ENCODE data around the gene NYNRIN. TPM values are rescaled to one million over a fixed set of nuclear protein-coding genes. Genes with fewer than 3 reads are reported as not detected.

Gene NYNRIN
- total RNA-seq, 1 experiment from 2014 or later = 18.7 TPM

DNA sequence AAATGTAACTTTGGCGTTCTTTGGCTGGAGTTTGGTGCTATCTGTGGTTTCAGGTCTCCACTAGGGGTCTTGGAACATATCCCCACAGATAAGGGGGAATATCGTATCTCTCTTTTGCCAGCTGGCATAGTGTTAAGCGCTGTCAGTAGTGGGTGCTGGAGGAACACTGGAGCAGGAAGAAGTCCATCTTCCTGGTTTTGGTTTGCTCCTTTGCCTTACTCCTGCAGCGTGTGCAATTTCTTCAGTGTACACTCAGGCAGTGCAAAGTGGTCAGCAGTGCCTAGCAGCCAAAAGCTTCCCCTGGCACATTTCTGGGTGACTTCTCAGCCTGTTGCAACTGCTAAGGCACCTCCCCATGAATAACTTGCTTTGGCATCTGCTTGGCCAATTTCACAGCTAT, 47.3 kb upstream of the NYNRIN start:
- H2BK15ac ChIP-seq (ENCODE audit: low read depth, low read length) = no peak overlapping the region
- DNase-seq = no peak
- no peak overlapping the region for H2BK12ac ChIP-seq (ENCODE audit: insufficient read length, low read depth, low read length)
- H3K18ac ChIP-seq (ENCODE audit: insufficient read length, low read depth, low read length) = no peak overlapping the region
- no peak overlapping the region for H4K91ac ChIP-seq (ENCODE audit: insufficient read length, low read depth, low read length)
- no CpG with 5 or more reads among the region's 4 CpGs for WGBS (ENCODE audit: extremely low coverage, insufficient read length, low lambda C conversion rate)
- no peak overlapping the region for H3K4ac ChIP-seq (ENCODE audit: low read depth, low read length)
- no peak overlapping the region for H2BK120ac ChIP-seq (ENCODE audit: low read depth, low read length, poor library complexity, severe bottlenecking)
- H3K23me2 ChIP-seq (ENCODE audit: insufficient read length, low read depth, low read length, poor library complexity, severe bottlenecking) = no peaks in the 10 kb centered on the region
- H3K27me3 ChIP-seq (ENCODE audit: insufficient read depth, low read length) = no peaks in the 10 kb centered on the region; the same call in 1 of the 2 replicates
- no peaks in the 10 kb centered on the region for H4K20me1 ChIP-seq (ENCODE audit: control insufficient read depth, insufficient read depth, insufficient read length)
- no peak overlapping the region for H3K4me2 ChIP-seq (ENCODE audit: insufficient read depth, insufficient read length, low read length)
- no peak overlapping the region for H3K56ac ChIP-seq (ENCODE audit: insufficient read length, low read depth, low read length)
- no peaks in the 10 kb centered on the region for H3K4me1 ChIP-seq (ENCODE audit: insufficient read depth, low read length)
- Mint-ChIP-seq H3K4me1 (no peaks in the 10 kb centered on the region; a peak in 1 of 4 replicates), H3K27ac (no peak overlapping the region; a peak in 1 of 7 replicates), H3K27me3 (ENCODE audit: low read depth) (peaks cover 75% of the 10 kb centered on the region), H3K9me3 (no peaks in the 10 kb centered on the region; a peak in 1 of 5 replicates), H3K4me3 (no peak overlapping the region), H3K36me3 (ENCODE audit: insufficient read depth in 1 of 3, low read depth in 3 of 3) (no peaks in the 10 kb centered on the region)
- H2AFZ ChIP-seq (ENCODE audit: low read length) = no peak overlapping the region
- H3T11ph ChIP-seq (ENCODE audit: low read length) = no peak overlapping the region
- H3K9me3 ChIP-seq (ENCODE audit: control insufficient read depth, low read depth, low read length) = no peaks in the 10 kb centered on the region
- H3K14ac ChIP-seq (ENCODE audit: insufficient read depth, low read length) = no peak overlapping the region
- H3K79me2 ChIP-seq (ENCODE audit: insufficient read depth, low read length) = no peaks in the 10 kb centered on the region
- H2BK5ac ChIP-seq (ENCODE audit: insufficient read length, low read length) = no peak overlapping the region
- H3K27ac ChIP-seq (ENCODE audit: insufficient read length, low read depth, low read length) = no peak overlapping the region
- no peaks in the 10 kb centered on the region for H3K79me1 ChIP-seq (ENCODE audit: insufficient read depth, low read depth, low read length, poor library complexity, severe bottlenecking)
- TF ChIP-seq, protein P1, sequence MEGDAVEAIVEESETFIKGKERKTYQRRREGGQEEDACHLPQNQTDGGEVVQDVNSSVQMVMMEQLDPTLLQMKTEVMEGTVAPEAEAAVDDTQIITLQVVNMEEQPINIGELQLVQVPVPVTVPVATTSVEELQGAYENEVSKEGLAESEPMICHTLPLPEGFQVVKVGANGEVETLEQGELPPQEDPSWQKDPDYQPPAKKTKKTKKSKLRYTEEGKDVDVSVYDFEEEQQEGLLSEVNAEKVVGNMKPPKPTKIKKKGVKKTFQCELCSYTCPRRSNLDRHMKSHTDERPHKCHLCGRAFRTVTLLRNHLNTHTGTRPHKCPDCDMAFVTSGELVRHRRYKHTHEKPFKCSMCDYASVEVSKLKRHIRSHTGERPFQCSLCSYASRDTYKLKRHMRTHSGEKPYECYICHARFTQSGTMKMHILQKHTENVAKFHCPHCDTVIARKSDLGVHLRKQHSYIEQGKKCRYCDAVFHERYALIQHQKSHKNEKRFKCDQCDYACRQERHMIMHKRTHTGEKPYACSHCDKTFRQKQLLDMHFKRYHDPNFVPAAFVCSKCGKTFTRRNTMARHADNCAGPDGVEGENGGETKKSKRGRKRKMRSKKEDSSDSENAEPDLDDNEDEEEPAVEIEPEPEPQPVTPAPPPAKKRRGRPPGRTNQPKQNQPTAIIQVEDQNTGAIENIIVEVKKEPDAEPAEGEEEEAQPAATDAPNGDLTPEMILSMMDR (conservative IDR thresholded peaks at IDR 0.05) = peak; percentile 32; the same call in 2 of the 3 replicates
- no peak overlapping the region for H4K5ac ChIP-seq (ENCODE audit: insufficient read length, low read depth, low read length)
- H3K23ac ChIP-seq (ENCODE audit: insufficient read length, low read depth, low read length) = no peak overlapping the region
- H2BK20ac ChIP-seq (ENCODE audit: low read depth, low read length, poor library complexity, severe bottlenecking) = no peak overlapping the region
- H4K8ac ChIP-seq (replicated peaks; ENCODE audit: insufficient read length, low read depth, low read length) = no peak overlapping the region
- H3K9ac ChIP-seq (ENCODE audit: extremely low read depth, insufficient read length, low read length) = no peak overlapping the region
- H2AK5ac ChIP-seq (ENCODE audit: insufficient read length, low read length) = no peak overlapping the region
